Measurements from ENCODE around the gene FCN3.
"Not testable (repeated sequence)": the region's sequence is repeated elsewhere in the genome, so short reads cannot be mapped to it uniquely, and the experiment has no call there.

Gene FCN3

GRCh38 chr1:27374362-27375086 is at the start of gene FCN3:
Gene FCN3 (minus strand): TSS chr1:27374824. CDS start chr1:27374818, 6 bp downstream.
- no peak for DNase-seq

DNA sequence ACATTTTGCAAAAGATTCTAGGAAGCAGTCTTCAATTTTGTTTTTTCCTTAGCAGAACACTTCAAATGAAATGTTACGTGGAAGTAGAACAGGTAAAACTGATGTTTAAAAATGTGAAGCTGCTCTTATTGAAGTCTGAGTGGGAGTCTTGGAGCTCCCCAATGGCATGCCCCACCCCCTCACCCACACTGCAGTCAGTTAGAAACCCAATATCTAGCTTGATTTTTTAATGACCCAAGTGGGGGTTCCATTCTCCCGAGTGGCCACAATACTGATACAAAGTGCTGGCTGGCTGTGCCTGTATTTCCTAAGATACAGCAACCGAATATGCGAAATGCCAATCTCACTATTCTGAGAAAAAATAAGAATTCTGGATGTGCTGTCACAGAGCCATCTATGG is 49.1 kb upstream of the FCN3 start:
- no peak for DNase-seq

GRCh38 chr1:27418326-27419185 is 43.9 kb upstream of the FCN3 start:
- DNase-seq, result peak; percentile 95

DNA sequence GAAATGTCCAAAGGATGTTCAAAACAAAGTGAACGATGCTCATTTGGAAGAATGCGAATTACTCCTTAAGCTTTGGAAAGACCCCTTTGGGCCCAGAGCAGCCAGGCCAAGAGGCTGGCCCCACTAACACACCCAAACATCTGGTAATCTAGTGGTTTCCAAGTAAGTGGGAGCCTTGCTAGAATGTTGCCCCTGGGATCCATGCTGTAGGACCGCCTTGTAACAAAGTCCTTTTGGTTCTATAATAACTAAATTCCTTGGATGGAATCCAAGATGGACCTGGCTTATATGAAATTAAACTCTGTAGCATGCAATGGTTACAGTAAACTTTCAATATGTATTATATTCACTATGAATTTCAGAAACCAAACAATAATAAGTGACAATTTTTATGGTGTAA is 43.1 kb upstream of the FCN3 start:
- no peak for DNase-seq

- peak; percentile 71 for DNase-seq
These were observed 41.9 kb upstream of the FCN3 start for GRCh38 chr1:27416387-27417111.

GRCh38 chr1:27414091-27414490 is 39.5 kb upstream of the FCN3 start:
- DNase-seq, result no peak

DNA sequence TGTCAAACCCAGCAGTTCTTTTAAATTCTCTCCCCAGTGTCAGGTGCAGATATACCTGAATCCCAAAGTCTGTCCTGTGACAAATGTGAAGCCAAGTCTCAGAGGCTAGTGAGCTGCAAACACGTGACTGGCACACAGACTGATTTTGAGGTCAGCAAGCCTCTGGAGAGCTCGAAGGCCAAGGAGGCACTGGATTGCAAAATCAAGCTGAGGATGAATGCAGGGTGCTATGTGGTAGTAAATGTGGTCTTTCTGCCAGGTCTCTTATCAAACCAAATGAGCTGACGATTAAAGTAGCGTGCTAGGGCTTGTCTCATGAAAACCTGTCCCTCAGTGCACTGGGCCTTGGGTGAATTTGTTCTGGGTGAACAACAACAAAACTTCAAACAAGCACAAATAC is 38.4 kb upstream of the FCN3 start:
- DNase-seq, result no peak

DNA sequence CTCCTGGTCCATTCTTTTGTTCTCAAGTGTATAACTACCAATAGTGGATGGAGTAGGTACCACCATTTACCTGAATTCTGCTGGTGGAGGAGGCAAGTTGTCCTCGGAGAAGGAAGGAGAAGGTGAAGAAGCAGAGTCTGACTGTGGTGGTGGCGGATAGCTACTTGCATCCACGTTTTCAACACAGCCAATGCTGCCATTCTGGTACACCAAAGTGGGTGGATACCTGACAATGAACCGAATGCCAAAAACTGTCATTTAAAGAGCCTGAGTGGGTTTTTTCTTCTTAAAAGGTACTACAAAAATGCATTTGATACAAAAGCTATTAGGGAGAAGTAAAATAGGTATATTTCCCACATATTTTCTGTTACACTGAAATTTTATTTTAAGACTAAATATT is 37.9 kb upstream of the FCN3 start:
- no peak for DNase-seq

DNA sequence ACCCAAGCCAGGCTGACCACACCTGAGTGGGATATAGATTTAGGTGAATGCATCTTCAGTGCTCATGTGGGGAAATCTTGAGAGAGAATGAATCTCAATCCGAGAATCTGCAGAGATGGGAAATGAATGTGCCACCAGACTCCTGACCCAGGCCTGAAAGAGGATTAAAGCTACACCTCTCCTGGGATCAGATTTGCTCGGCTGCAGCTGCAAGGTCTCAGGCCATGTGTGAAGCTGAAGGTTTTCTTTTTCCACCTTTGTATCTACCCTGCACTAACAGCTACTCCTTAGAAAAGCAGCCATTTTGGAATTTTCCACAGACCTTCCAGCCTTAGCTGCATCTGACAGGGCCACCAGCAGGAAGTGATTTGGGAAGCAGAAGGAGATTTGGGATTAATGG is 36.1 kb upstream of the FCN3 start:
- no peak for DNase-seq

DNA sequence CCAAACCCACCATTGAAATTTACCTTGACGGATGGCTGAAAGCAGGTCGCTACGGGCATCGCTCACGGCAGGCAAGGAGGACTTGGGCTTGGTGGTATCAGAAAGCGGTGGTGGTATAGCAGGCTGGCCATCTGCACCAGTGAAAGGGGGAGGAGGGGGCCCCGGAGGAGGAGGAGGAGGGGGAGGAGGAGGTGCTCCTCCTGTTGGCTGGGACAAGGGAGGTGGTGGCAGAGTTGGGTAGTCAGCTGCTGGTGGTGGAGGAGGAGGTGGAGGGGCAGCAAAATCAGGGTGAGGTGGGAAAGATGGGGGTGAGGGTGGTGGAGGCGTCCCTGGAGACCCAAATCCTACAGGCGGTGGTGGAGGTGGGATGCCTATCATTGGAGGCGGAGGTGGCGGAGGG is 35.0 kb upstream of the FCN3 start:
- no peak for DNase-seq

DNA sequence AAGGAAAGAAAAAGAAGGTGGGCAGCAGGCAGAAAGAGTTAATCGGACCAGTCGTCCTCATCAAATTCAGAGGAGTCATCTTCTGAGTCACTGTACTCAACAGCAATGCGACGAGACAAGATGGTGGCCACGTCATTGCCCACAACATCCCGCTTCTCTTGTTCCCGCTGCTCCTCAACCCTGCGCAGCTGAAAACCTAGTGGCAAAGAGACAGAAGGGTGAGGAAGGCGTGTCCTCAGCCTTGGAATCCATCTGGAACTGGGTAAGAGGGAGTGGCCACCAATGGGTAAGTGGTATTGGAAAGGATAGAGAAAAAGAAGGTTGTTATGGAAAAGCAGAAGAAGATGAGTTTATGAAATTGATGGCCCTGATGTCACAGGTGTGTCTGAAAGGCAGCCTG is 33.5 kb upstream of the FCN3 start:
- no peak for DNase-seq

- DNase-seq, result not testable (repeated sequence)
These were observed 32.2 kb upstream of the FCN3 start for GRCh38 chr1:27406791-27407190.

DNA sequence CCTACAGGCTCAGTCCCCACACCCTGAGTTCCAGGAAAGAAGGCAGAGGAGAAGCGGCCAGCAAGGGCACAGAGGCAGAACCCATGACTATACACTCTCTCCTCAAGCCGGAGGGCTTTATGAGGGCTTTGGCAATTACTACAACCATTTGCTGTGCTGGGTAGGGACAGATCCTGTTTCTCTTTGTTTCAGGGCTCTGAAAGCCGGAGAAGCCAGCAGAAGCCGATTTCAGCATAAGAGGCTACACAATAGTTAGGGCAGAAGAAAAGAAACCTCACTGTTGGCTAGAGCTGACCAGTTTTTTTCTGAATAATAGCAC is 31.7 kb upstream of the FCN3 start:
- DNase-seq, result no peak

DNA sequence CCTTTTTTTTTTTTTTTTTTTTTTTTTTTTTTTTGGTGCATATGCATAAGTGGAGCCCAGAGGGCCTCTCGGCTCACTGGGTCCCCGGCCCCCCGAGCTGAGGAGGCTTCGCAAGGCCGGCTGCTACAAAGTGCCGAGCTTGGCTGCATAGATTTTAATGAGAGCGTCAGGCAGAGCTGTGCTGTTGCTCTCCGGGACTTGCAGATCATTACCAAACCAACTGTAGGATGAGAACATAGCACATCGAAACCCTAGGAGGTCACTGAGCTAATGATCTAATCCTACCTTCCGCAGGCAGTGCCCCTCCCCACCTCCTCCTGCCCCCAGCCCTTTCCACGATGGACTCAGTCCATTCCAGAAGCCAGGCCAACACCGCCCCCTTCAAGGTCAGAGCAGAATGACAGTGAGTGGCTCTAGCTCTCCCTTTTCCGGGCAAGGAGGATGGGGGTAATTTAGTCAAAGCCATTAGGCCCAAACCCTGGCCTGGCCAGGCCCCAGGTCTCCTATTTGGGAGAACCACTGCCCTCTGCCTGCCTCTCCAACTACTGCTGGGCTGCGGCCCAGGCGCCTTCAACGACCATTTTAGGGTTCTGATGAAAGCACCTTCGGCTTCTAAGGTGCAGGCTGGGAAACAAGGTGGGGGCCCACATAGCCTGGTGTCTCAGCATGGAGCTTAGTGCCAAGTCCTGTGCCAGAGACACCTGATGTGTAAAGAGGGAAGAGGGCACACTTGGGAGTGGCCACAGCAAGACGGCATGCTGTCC is 31.2 kb upstream of the FCN3 start:
- not testable (repeated sequence) for DNase-seq

DNA sequence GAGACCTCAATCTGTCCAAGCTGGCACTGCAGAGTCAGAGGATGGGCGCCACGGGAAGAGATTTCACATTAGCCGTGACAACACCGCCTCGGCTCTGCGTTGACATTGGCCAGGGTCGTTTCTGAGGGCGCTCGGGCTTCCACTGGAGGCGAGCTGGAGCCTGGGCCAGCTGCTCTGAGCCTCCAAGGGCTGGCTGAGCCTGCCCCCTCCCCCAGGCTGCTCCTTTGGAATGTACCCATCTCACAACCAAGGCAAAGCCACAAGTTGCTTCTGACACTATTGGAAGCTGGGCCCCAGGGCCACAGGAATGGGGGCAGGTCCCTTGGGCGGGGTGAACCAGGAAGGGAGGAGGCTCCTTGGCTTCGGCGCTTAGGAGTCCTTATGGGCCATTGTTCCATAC is 30.4 kb upstream of the FCN3 start:
- DNase-seq, result peak; percentile 90

- no peak for DNase-seq
These were observed 29.3 kb upstream of the FCN3 start for GRCh38 chr1:27403931-27404330.

DNA sequence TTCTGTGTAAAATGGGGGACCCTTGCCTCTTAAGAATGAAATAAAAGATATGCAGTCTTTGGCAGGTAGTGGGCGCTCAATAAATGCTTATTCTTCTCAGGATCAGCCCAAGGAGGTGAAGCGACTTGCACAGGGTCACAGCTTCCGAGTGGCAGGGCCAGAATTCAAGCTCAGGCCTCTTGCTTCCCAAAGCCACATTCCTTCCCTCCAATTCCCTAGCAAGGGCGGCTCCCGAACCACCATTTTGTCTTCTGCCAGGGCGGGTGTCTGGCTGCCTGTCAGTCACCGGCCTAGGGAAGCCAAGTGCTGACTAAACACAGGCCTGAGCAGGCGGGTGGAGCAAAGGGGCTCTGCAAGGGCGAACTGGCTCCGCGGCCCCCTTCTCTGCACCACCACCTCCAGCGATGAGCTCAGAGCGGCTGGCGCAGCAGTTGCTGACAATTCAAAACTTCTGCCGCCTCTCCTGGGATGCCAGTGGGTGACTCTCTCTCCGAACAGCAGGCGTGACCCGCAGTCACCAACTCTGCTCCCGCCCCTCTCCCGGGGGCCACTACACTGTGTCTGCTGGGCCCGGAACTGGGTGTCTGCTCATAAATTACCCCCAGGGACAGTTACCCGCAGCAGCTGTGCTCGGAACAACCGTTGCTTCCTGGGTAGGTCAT is 28.6 kb upstream of the FCN3 start:
- DNase-seq, result peak; percentile 71

DNA sequence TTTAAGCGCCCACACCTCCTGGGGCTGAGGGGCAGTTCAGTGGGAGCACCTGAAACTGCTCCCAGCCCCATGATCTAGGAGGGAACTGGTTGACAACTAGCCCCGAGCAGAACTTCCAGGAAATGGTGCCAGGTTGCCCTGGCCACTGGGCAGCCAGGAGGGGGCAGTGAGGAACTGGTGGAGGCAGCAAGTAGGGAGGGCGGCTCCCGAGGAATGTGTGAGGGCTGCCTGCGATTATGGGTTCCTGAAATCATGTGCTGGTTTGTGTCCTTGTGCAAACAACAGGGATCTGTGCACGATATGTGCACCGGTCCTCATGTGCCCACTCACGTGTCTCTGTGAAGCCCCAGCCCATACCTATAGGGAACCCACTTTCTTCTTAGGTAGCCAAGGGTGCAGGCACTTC is 27.7 kb upstream of the FCN3 start:
- DNase-seq, result peak; percentile 43

GRCh38 chr1:27400963-27401341 is 26.3 kb upstream of the FCN3 start:
- no peak for DNase-seq

- DNase-seq, result no peak
These were observed 25.7 kb upstream of the FCN3 start for GRCh38 chr1:27400082-27400962.

- no peak for DNase-seq
These were observed 24.8 kb upstream of the FCN3 start for GRCh38 chr1:27399251-27400025.

All from fibroblast of upper back skin (primary cell).